Neural progenitor cell (in vitro differentiated cells): ENCODE results near the gene MGST2.

ENCODE experiments used
- CTCF ChIP-seq: fragments of 200-600 bp; sonication (generic); IDR thresholded peaks from 2 replicates; pipeline ENCODE4 v1.5.1; 2017; ENCODE audit warnings: antibody characterized with exemption, mild to moderate bottlenecking
- EZH2 ChIP-seq: fragments of 200-600 bp; sonication (generic); IDR thresholded peaks from 2 replicates; pipeline ENCODE4 v1.6.1; 2017; ENCODE audit warnings: antibody characterized with exemption, mild to moderate bottlenecking, moderate library complexity
- EZH2phosphoT487 ChIP-seq: fragments of 200-600 bp; sonication (generic); IDR thresholded peaks from 2 replicates; pipeline ENCODE4 v1.6.1; 2017; ENCODE audit warnings: antibody characterized with exemption

DNA sequence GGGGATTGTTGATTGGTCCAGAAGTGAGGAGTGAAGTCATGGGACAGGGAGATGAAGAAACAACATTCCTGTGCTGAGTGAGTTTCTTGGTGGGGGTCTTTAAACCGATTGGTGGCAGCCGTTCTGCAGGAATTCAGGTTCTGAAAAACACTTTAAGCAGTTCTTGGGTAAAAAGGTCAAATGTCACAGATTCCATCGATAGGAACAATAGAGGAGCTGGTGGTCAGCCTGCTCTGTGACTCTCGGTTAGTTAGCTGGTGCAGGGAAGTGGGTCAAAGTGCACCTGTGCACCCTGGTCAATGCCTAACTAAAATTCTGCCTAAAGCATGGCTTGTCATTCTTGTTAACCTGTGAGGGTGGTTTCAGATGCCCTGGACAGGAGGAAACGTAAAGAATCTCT, 34.6 kb upstream of the MGST2 start:
- TF ChIP-seq CTCF (no peak), EZH2 (no peak), EZH2phosphoT487 (no peak)
